Ovary (tissue), 3 donors: Measurements from ENCODE around the gene ARVCF.

Experiments used
- CTCF ChIP-seq, 3 donors: fragments of 450-650 bp in 2 of 3; fragments of 200-600 bp in 1 of 3; IDR thresholded peaks; one replicate each; pipeline versions ENCODE4 v1.5.1 to v1.8.0; 2016 to 2022; ENCODE audit warnings: antibody characterized with exemption in 3 of 3, mild to moderate bottlenecking in 1 of 3
- EP300 ChIP-seq: sonication (generic); formaldehyde crosslinking; IDR thresholded peaks from one replicate; pipeline ENCODE4 v1.6.1; 2017; ENCODE audit warnings: antibody characterized with exemption
- POLR2A ChIP-seq: fragments of 450-650 bp; IDR thresholded peaks from one replicate; pipeline ENCODE4 v1.6.1; 2017; ENCODE audit warnings: antibody characterized with exemption, mild to moderate bottlenecking, moderate library complexity
- donor health status: DM: no; HTN: no; CAD: no.

- TF ChIP-seq CTCF (IDR thresholded peaks at IDR 0.05) (no peak), POLR2A (no peak), EP300 (no peak)
Measured at GRCh38 chr22:20062043-20062765, 45.6 kb upstream of the ARVCF start.
